Mucosa of stomach (tissue), 1 donor: ENCODE results near the gene FPR1.

ENCODE experiments used
- H3K27me3 ChIP-seq: one replicate; pipeline ENCODE4 v1.7.0; 2013; ENCODE audit warnings: mild to moderate bottlenecking, low read length; ENCODE audit not compliant: control insufficient read depth, insufficient read depth
- H3K36me3 ChIP-seq: one replicate; pipeline ENCODE4 v1.7.0; 2013; ENCODE audit warnings: low read length; ENCODE audit not compliant: control insufficient read depth, insufficient read depth
- H3K4me1 ChIP-seq: one replicate; pipeline ENCODE4 v1.7.0; 2013; ENCODE audit warnings: mild to moderate bottlenecking, low read length; ENCODE audit not compliant: control insufficient read depth, insufficient read depth
- H3K4me3 ChIP-seq: one replicate; pipeline ENCODE4 v1.7.0; 2013; ENCODE audit warnings: low read length
- H3K9ac ChIP-seq: one replicate; pipeline ENCODE4 v1.7.0; 2013; ENCODE audit warnings: mild to moderate bottlenecking, low read length, moderate library complexity
- H3K9me3 ChIP-seq: one replicate; pipeline ENCODE4 v1.7.0; 2013; ENCODE audit warnings: mild to moderate bottlenecking, low read length, moderate library complexity; ENCODE audit not compliant: control insufficient read depth
- donor health status: Pancreatic carcinoma.

Gene FPR1

GRCh38 chr19:51696606-51697005, 55.1 kb downstream of the FPR1 start:
- no peaks in the 10 kb centered on the region for H3K27me3 ChIP-seq
- H3K4me1 ChIP-seq = no peaks in the 10 kb centered on the region
- peaks cover 5% of the 10 kb centered on the region for H3K36me3 ChIP-seq
- no peak overlapping the region for H3K9ac ChIP-seq
- H3K9me3 ChIP-seq = no peaks in the 10 kb centered on the region
- no peak overlapping the region for H3K4me3 ChIP-seq
